GM12801 (cell line): ENCODE data around the gene CCDC169.

Source experiments
- TF ChIP-seq, protein P1 (sequence below): IDR thresholded peaks from one replicate; pipeline ENCODE4 v1.5.1; 2011; ENCODE audit warnings: control low read depth; ENCODE audit not compliant: insufficient read length; ENCODE audit errors: extremely low read depth

Gene CCDC169

DNA sequence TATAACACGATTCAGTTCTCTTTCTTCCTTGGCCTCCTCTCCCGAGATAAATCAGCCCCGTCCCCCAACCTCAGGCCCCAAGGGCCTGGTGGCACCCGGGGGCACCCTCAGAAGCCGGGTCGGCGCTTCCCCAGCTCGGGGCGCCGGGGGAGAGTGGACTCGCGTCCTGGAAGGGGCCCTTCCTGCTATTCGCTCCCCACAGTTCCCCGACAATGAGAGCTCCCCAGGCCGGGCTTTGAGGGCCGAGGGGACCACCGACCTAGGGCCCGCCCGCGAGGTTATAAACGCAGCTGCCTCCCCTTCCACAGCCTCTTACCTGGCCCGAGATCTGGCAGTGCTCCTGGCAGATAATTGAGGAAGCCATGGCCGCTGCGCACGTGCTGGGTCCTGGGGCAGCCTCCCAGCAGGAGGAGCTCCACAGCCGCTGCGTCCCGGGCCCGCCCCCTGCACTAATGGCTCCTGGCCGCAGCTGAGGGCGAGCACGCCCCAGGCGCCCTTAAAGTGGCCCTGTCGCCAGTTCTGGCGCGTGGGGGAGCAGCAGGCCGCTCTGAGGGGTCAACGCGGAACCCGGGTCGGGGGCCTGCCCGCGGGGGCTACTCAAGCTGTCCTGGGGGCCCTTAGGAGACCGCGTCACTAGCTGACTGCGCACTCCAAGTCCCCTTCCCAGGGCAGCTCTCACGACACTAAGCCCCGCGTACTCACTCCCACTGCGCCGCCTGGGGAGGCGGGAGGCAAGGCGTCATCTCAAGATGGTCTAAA lies 83.3 kb downstream of the CCDC169 start, which contains the start of gene SOHLH2:
SOHLH2 (minus strand) TSS at position 394 of the 759 bp plus-strand sequence; CDS start at position 364, 30 bp downstream.
- TF ChIP-seq, protein P1, sequence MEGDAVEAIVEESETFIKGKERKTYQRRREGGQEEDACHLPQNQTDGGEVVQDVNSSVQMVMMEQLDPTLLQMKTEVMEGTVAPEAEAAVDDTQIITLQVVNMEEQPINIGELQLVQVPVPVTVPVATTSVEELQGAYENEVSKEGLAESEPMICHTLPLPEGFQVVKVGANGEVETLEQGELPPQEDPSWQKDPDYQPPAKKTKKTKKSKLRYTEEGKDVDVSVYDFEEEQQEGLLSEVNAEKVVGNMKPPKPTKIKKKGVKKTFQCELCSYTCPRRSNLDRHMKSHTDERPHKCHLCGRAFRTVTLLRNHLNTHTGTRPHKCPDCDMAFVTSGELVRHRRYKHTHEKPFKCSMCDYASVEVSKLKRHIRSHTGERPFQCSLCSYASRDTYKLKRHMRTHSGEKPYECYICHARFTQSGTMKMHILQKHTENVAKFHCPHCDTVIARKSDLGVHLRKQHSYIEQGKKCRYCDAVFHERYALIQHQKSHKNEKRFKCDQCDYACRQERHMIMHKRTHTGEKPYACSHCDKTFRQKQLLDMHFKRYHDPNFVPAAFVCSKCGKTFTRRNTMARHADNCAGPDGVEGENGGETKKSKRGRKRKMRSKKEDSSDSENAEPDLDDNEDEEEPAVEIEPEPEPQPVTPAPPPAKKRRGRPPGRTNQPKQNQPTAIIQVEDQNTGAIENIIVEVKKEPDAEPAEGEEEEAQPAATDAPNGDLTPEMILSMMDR, result no peak

- TF ChIP-seq, protein P1, result no peak
Observed at GRCh38 chr13:36212789-36213188, 84.8 kb downstream of the CCDC169 start.

DNA sequence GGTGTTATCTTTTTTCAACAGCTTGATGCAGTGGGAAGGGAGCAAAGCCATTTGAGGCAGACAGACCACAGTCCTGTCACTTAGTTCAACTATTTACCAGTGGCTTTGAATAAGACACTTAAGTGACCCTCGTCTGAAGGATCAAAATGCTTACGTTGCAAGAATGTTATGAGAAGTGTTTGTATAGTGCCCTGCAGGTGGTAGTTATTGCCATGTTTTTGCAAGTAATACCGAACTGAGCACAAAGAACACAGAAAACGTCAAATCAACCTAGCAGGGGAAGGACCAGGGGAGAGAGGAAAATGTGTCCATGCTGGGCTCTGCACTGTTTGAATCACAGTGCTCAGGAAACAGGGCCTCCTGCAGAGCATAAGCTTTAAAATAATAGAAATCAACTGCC lies 86.0 kb downstream of the CCDC169 start:
- TF ChIP-seq, protein P1, result no peak

DNA sequence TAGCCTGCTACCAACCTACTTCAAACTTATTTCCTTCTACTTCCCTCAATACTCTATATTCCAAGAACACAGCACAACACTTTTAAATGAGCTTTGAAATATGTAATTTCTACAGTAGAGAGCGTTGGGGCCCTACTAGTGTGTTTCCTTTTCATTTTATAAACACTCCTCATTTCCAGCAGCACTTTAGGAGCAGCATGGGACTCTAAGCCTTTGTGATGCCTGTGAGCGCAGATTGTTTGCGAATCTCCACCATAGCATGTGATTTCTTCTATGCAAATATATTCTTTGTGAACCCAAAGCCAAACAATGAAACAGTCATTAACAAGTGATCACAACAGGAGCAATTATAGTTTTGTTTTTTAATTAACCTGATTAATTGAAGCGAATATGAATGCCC lies 86.9 kb downstream of the CCDC169 start:
- TF ChIP-seq, protein P1, result no peak

GRCh38 chr13:36207672-36208071 lies 89.9 kb downstream of the CCDC169 start:
- TF ChIP-seq, protein P1, result no peak

DNA sequence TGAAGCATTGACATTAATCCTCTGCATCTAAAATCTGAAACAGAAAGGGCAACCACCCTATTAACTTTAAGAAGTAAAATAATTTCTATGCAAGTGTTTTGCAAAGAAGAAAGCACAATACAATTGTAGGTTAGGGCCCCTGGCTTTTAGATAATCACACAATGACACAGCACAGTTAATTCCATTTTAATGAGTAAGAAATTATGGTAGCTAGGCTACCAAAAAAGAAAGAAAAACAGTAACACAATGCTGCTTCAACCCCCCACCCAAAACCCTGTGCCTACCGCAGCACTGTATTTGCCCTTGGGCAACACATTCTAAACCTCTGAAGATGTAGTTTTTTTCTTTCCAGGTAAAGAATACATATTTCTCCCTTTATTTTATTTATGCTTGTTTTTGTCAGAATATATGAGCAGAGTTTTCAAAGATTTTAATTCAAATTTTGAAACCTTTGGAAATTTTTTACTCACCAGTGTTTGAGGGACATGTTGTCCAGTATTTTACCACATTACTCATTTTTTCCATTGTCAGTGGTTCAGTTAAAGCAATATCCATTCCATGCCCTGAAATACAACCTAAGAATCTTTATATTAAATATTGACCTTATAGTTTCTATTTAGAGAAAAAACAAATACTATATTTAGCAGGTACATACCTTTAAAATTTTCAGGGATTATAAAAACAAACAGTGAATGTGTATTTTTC lies 104.3 kb downstream of the CCDC169 start:
- TF ChIP-seq, protein P1, result no peak

DNA sequence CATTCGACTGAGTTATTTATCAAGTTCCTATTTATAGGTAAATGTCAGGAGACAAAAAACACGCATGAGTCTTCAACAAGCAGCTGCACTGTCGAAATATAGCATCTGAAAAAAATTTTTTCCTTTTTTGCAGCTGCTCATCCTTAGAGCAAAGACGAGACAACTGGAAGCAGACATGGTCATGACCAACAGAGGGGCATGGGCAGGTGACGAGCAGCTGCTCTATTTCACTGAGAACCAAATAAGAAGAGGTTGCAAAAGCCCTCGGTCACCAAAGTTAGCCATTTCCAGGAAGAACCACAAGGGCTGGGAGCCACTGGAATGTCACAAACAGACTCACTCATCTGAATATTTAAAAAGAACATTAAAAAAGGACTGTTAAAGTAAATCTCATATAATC lies 105.4 kb downstream of the CCDC169 start:
- TF ChIP-seq, protein P1, result no peak
